Prostate gland (tissue), 2 donors: ENCODE measurements around the gene FLYWCH1. TPM values are rescaled to one million over a fixed set of nuclear protein-coding genes. Genes with fewer than 3 reads are reported as not detected.

ENCODE experiments used
- DNase-seq: peaks from one replicate; pipeline ENCODE4 v3.0.0-alpha.2; 2019; ENCODE audit warnings: low spot score
- H3K27ac ChIP-seq, 2 donors: fragments of 200-600 bp; sonication (generic); 2 replicates each; pipeline ENCODE4 v1.5.1; 2017 to 2019
- H3K27me3 ChIP-seq: fragments of 200-600 bp; sonication (generic); replicated peaks from 2 replicates; pipeline ENCODE4 v1.5.1; 2019; ENCODE audit not compliant: insufficient read depth
- H3K36me3 ChIP-seq, 2 donors: fragments of 200-600 bp; sonication (generic); 1 replicate in 1 of 2; 2 replicates in 1 of 2; pipeline versions ENCODE4 v1.5.1 to v1.8.1; 2017 to 2019
- H3K4me1 ChIP-seq: fragments of 200-600 bp; sonication (generic); replicated peaks from 2 replicates; pipeline ENCODE4 v1.5.1; 2019
- H3K4me3 ChIP-seq, 2 donors: fragments of 200-600 bp; sonication (generic); 2 replicates each; pipeline ENCODE4 v1.5.1; 2017 to 2019
- H3K9me3 ChIP-seq: fragments of 200-600 bp; sonication (generic); 2 replicates; pipeline ENCODE4 v1.5.1; 2017
- POLR2A ChIP-seq: fragments of 450-650 bp; IDR thresholded peaks from one replicate; pipeline ENCODE4 v1.6.1; 2016; ENCODE audit warnings: antibody characterized with exemption, mild to moderate bottlenecking
- POLR2AphosphoS5 ChIP-seq: sonication (generic); formaldehyde crosslinking; IDR thresholded peaks from one replicate; pipeline ENCODE4 v1.6.1; 2017; ENCODE audit warnings: antibody characterized with exemption
- WGBS: methylation state at CpG from one replicate; pipeline ENCODE4 v1.1.5; 2018; 5-methylcytosine and 5-hydroxymethylcytosine counted together
- intact Hi-C: fragments of 100-400 bp; cut with DNase I; formaldehyde crosslinking; loops from one replicate; pipeline ENCODE4 v1.14.2; 2022
- total RNA-seq, 2 donors: library from RNA; depleted of rRNA; stranded (reverse); fragments of >200 nt; gene quantifications; one replicate each; pipeline ENCODE4 v1.1.0, GENCODE V29; 2016
- TF ChIP-seq, protein P1 (sequence below), 4 experiments: fragments of 200-600 bp in 2 of 4; fragments of 450-650 bp in 2 of 4; sonication (generic) in 2 of 4; IDR thresholded peaks; 1 replicate in 3 of 4; 2 replicates in 1 of 4; pipeline ENCODE4 v1.5.1; 2016 to 2019; ENCODE audit warnings: antibody characterized with exemption in 4 of 4, mild to moderate bottlenecking in 2 of 4, moderate library complexity in 2 of 4

Gene FLYWCH1
- total RNA-seq, 2 donors from 2014 or later, result 53.0 to 55.6 TPM

DNA sequence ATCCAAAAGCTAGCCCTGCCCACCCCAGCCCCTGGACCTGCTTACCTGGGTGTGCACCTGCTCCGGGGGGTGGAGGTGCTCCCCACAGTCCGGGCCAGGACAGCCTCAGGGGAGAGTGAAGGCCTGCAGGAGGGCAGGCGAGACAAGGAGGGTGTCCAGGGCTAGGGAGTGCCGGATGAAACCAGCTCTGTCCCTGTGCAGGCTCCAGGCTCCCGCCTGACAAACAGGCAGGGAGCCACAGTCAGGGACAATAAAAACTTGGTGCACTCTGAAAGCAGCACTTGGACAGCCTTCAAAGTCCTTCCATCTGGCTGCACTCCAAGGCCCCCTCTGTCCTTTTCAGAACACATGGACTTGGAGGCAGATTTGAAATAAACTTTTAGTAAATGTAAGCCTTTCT is 61.4 kb downstream of the FLYWCH1 start:
- Histone ChIP-seq H3K9me3 (no peaks in the 10 kb centered on the region), H3K4me3 (no peak overlapping the region), H3K36me3 (no peaks in the 10 kb centered on the region), H3K27me3 (no peaks in the 10 kb centered on the region), H3K27ac (peak overlapping the region; percentile 54), H3K4me1 (peaks cover 37% of the 10 kb centered on the region)
- TF ChIP-seq POLR2A (no peak), POLR2AphosphoS5 (peak; percentile 69)
- DNase-seq, result peak; percentile 70
- 27% methylated on average over 5 of the region's 5 CpGs for WGBS
- intact Hi-C loops, result no loop called here

DNA sequence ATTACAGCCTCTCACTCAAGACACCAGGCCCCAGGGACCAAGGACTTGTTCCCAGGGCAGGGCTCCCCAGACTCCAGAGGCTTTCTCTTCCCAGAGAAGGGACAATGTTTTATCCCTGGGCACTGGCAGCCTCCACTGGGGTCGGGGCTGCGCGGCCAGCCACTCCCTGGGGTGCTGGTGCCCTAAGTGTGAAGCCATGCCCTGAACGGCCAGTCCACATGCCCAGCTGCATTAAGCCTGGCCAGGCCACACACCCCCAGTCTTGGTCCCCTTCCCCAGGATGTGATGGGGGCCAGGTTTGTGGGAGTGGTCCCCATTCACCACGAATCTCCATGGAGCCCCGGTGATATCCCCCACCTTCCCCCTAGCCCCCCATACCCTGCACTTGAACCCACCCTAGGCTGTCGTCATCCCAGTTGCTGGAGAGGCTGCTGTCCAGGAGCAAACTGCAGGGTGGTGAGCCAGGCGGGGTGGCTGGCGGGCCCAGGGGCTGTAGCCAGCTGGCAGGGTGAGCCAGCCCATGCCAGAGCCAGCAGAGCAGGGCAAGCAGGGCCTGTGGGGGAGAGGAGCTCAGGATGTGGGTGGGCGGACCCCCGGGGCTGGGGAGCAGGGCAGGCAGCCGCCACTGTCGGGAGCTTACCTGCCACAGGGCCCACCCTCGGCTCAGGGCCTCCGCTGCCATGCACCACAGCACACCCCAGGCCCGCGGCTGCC is 62.0 kb downstream of the FLYWCH1 start:
- H3K27me3 ChIP-seq, result no peaks in the 10 kb centered on the region
- intact Hi-C loops, result no loop called here
- H3K4me3 ChIP-seq, result no peak overlapping the region
- no peak for TF ChIP-seq POLR2AphosphoS5
- TF ChIP-seq, protein P1, sequence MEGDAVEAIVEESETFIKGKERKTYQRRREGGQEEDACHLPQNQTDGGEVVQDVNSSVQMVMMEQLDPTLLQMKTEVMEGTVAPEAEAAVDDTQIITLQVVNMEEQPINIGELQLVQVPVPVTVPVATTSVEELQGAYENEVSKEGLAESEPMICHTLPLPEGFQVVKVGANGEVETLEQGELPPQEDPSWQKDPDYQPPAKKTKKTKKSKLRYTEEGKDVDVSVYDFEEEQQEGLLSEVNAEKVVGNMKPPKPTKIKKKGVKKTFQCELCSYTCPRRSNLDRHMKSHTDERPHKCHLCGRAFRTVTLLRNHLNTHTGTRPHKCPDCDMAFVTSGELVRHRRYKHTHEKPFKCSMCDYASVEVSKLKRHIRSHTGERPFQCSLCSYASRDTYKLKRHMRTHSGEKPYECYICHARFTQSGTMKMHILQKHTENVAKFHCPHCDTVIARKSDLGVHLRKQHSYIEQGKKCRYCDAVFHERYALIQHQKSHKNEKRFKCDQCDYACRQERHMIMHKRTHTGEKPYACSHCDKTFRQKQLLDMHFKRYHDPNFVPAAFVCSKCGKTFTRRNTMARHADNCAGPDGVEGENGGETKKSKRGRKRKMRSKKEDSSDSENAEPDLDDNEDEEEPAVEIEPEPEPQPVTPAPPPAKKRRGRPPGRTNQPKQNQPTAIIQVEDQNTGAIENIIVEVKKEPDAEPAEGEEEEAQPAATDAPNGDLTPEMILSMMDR (IDR thresholded peaks at IDR 0.05), result no peak
- H3K9me3 ChIP-seq, result no peaks in the 10 kb centered on the region
- no peak for DNase-seq
- 44% methylated on average over 14 of the region's 17 CpGs for WGBS
- H3K27ac ChIP-seq, result peak overlapping the region; percentile 54
- no peaks in the 10 kb centered on the region for H3K36me3 ChIP-seq
- H3K4me1 ChIP-seq, result peaks cover 37% of the 10 kb centered on the region

DNA sequence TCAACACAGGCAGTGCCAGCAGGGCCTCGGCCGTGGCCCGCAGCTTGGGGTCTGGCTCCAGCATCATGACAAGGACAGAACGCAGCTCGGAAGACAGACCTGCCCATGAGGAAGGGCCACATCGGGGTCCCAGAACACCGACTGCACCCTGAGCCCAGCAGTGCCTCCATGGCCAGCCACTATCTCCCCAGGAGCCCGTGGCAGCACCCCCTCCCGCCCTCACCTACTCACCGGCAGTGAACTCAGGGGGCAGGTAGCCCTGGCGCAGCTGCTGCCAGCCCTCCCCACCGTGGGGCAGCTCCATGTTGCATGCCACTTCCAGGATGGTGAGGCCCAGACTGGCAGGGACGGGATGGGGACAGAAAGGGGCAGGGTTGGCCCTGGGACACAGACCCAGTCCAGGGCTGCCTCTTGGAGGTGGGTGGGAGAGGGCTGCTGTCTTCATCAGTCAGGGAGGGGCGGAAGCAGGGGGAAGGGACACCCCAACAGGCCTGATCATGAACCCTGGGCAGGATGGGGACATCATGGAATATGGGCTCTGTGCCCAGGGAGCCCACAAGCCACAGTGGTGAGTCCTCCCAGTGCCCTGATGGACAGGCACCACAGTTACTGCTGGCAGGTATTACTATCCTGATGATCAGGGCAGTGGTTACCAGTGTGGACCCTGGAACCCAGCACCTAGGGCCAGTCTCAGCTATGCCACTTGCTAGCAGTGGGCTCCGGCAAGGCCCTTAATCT is 62.8 kb downstream of the FLYWCH1 start:
- WGBS, result 67% methylated on average over 15 of the region's 15 CpGs
- intact Hi-C loops, result no loop called here
- Histone ChIP-seq H3K27me3 (no peaks in the 10 kb centered on the region), H3K4me3 (no peak overlapping the region), H3K4me1 (peaks cover 37% of the 10 kb centered on the region), H3K27ac (no peak overlapping the region), H3K36me3 (no peaks in the 10 kb centered on the region), H3K9me3 (no peaks in the 10 kb centered on the region)
- no peak for DNase-seq
- TF ChIP-seq POLR2AphosphoS5 (no peak), POLR2A (no peak)
- TF ChIP-seq, protein P1 (IDR thresholded peaks at IDR 0.05), result no peak

DNA sequence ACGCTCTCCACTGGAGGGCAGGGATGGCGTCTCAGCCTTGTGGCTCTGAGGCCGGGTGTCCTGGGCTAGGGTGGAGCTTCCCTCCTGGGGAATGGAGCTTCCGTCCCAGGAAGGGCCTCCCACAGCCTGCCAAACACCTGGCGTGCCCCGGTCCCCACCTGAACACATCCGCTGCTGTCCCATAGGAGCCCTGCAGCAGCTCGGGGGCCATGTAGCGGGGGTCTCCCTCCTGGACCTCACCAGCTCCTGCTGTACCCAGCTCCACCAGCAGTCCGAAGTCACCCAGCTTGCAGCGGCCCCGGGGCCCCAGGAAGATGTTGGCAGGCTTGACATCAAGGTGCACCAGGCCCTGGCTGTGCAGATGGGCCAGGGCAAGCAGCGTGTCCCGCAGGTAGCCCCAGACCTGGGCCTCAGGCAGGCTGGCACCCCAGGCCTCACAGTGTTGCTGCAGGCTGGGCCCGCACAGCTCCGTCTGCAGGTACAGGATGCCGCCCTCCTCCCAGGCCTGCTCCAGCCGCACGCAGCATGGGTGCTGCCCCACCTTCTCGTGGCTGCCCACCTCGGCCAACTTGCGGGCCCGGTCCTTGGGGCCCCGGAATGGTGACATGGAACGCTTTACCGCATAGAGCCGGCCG is 63.5 kb downstream of the FLYWCH1 start:
- WGBS, result 92% methylated on average over 19 of the region's 28 CpGs
- H3K27ac ChIP-seq, result no peak overlapping the region
- no peaks in the 10 kb centered on the region for H3K9me3 ChIP-seq
- H3K4me1 ChIP-seq, result peaks cover 38% of the 10 kb centered on the region
- TF ChIP-seq POLR2A, result no peak
- TF ChIP-seq, protein P1 (IDR thresholded peaks at IDR 0.05), result no peak
- TF ChIP-seq POLR2AphosphoS5, result no peak
- no peak for DNase-seq
- no peak overlapping the region for H3K4me3 ChIP-seq
- H3K27me3 ChIP-seq, result no peaks in the 10 kb centered on the region
- intact Hi-C loops, result no loop called here
- H3K36me3 ChIP-seq, result no peaks in the 10 kb centered on the region

DNA sequence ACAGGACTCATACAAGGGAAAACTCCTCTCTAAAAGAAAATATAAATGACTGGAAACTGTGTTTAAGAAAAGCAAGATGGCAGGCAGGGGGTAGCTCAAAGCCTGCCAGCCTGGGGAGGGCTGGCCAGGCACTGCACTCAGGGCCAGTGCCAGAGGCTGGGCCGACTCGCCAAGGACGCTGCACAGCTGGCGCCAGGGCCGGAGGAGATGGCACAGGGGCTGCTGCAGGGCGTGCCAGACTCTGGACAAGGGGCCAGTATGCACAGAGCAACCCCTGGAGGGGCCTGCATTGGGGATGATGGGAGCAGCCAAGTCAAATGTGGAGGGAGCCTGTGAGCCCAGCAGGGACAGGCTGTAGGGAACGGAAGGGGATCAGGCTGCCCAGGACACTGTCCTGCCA is 64.5 kb downstream of the FLYWCH1 start:
- TF ChIP-seq, protein P1 (IDR thresholded peaks at IDR 0.05), result no peak
- no peak for TF ChIP-seq POLR2AphosphoS5
- TF ChIP-seq POLR2A, result no peak
- Histone ChIP-seq H3K4me3 (no peak overlapping the region), H3K36me3 (no peaks in the 10 kb centered on the region), H3K9me3 (no peaks in the 10 kb centered on the region), H3K27me3 (no peaks in the 10 kb centered on the region), H3K27ac (peak overlapping the region in 1 of 2 donors; percentile 63), H3K4me1 (peaks cover 33% of the 10 kb centered on the region)
- intact Hi-C loops, result no loop called here
- WGBS, result 62% methylated on average over 7 of the region's 7 CpGs
- no peak for DNase-seq
